H1 (cell line): ENCODE results near the gene AKAP7. TPM values are rescaled to one million over a fixed set of nuclear protein-coding genes. Genes with fewer than 3 reads are reported as not detected.

Experiments used
- BRCA1 ChIP-seq: IDR thresholded peaks from 2 replicates; pipeline ENCODE4 v1.6.1; 2012; ENCODE audit warnings: low read depth, low read length, improper control_type of control experiment
- CREB1 ChIP-seq: IDR thresholded peaks from 2 replicates; pipeline ENCODE4 v1.6.1; 2012; ENCODE audit warnings: inconsistent platforms
- GABPA ChIP-seq: IDR thresholded peaks from 2 replicates; pipeline ENCODE4 v1.6.1; 2011; ENCODE audit warnings: mild to moderate bottlenecking, low read length, moderate library complexity, borderline replicate concordance; ENCODE audit not compliant: insufficient read depth
- JUND ChIP-seq: IDR thresholded peaks from 2 replicates; pipeline ENCODE4 v1.6.1; 2011; ENCODE audit warnings: mild to moderate bottlenecking, improper control_type of control experiment, low read length
- KDM1A ChIP-seq: fragments of 200-600, 300-600 bp; sonication (generic); IDR thresholded peaks from 2 replicates; pipeline ENCODE4 v1.7.1; 2016; ENCODE audit warnings: mild to moderate bottlenecking, low read length, borderline replicate concordance
- POLR2AphosphoS5 ChIP-seq: IDR thresholded peaks from 2 replicates; pipeline ENCODE4 v1.6.1; 2011; ENCODE audit warnings: low read depth, low read length
- TBP ChIP-seq: IDR thresholded peaks from 2 replicates; pipeline ENCODE4 v1.6.1; 2011; ENCODE audit warnings: low read depth, low read length, improper control_type of control experiment
- polyA plus RNA-seq, 7 experiments: library from polyadenylated mRNA; depleted of rRNA in 3 of 7; stranded (reverse) in 5 of 7; unstranded in 2 of 7; fragments of >200 nt in 5 of 7; fragments of 200-250 nt in 2 of 7; gene quantifications; 1 replicate in 5 of 7; 2 replicates in 1 of 7; 4 replicates in 1 of 7; pipeline versions ENCODE4 v1.2.1 to v1.2.3, GENCODE V29; 2011 to 2013; ENCODE audit warnings: missing spikeins in 2 of 7, mixed read lengths in 2 of 7
- total RNA-seq: library from RNA; stranded (reverse); fragmentation: NEBNext Ultra II Directional; extraction: Animal tissue kit (Norgen Biotek cat#: 25700); gene quantifications from 2 replicates; pipeline ENCODE4 v1.2.1, GENCODE V29; 2021
- TF ChIP-seq, protein P1 (sequence below), 3 experiments: IDR thresholded peaks; 1 replicate in 2 of 3; 2 replicates in 1 of 3; pipeline versions ENCODE4 v1.5.1 to v1.6.1; 2011; ENCODE audit warnings: low read length in 3 of 3, mild to moderate bottlenecking in 3 of 3, inconsistent platforms in 2 of 3, low read depth in 1 of 3, moderate library complexity in 1 of 3; ENCODE audit not compliant: insufficient read depth in 1 of 3; ENCODE audit errors: control extremely low read depth in 1 of 3
- TF ChIP-seq, protein P2 (sequence below): fragments of 300-600 bp; sonication (generic); IDR thresholded peaks from 2 replicates; pipeline ENCODE4 v1.7.1; 2012; ENCODE audit warnings: low read length, moderate library complexity, mild to moderate bottlenecking, inconsistent platforms; ENCODE audit not compliant: insufficient replicate concordance

AKAP7 gene
- total and polyA plus RNA-seq, 2 of the 8 experiments (the other 6 are each of a cell fraction or from before 2014, with no cell fraction given) = 4.7 to 16.9 TPM

DNA sequence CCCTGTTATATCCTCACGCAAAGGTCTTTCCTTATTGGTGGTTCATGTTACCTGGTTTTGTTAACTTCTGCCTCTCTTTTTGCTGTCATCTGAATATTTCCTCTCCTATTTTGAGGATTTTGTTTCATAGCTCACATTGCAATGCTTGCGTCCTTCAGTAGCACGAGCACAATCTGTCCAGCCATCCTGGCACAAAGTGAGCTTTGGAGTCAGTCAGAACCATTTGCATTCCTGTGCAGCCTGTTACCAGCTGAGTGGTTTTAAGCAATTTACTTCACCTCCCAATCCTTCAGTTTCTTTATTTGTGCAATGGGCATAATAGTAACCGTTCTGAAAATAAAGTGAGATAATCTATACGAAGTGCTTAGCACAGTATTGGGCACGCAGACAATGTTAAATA lies 42.7 kb downstream of the AKAP7 start (continued):
- TF ChIP-seq, protein P1, sequence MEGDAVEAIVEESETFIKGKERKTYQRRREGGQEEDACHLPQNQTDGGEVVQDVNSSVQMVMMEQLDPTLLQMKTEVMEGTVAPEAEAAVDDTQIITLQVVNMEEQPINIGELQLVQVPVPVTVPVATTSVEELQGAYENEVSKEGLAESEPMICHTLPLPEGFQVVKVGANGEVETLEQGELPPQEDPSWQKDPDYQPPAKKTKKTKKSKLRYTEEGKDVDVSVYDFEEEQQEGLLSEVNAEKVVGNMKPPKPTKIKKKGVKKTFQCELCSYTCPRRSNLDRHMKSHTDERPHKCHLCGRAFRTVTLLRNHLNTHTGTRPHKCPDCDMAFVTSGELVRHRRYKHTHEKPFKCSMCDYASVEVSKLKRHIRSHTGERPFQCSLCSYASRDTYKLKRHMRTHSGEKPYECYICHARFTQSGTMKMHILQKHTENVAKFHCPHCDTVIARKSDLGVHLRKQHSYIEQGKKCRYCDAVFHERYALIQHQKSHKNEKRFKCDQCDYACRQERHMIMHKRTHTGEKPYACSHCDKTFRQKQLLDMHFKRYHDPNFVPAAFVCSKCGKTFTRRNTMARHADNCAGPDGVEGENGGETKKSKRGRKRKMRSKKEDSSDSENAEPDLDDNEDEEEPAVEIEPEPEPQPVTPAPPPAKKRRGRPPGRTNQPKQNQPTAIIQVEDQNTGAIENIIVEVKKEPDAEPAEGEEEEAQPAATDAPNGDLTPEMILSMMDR (IDR thresholded peaks at IDR 0.05; ENCODE audit: control extremely low read depth in 1 of 3, insufficient read depth in 1 of 3, low read depth in 1 of 3, low read length in 3 of 3) = no peak
- no peak for TF ChIP-seq KDM1A
- no peak for TF ChIP-seq JUND
- TF ChIP-seq, protein P2, sequence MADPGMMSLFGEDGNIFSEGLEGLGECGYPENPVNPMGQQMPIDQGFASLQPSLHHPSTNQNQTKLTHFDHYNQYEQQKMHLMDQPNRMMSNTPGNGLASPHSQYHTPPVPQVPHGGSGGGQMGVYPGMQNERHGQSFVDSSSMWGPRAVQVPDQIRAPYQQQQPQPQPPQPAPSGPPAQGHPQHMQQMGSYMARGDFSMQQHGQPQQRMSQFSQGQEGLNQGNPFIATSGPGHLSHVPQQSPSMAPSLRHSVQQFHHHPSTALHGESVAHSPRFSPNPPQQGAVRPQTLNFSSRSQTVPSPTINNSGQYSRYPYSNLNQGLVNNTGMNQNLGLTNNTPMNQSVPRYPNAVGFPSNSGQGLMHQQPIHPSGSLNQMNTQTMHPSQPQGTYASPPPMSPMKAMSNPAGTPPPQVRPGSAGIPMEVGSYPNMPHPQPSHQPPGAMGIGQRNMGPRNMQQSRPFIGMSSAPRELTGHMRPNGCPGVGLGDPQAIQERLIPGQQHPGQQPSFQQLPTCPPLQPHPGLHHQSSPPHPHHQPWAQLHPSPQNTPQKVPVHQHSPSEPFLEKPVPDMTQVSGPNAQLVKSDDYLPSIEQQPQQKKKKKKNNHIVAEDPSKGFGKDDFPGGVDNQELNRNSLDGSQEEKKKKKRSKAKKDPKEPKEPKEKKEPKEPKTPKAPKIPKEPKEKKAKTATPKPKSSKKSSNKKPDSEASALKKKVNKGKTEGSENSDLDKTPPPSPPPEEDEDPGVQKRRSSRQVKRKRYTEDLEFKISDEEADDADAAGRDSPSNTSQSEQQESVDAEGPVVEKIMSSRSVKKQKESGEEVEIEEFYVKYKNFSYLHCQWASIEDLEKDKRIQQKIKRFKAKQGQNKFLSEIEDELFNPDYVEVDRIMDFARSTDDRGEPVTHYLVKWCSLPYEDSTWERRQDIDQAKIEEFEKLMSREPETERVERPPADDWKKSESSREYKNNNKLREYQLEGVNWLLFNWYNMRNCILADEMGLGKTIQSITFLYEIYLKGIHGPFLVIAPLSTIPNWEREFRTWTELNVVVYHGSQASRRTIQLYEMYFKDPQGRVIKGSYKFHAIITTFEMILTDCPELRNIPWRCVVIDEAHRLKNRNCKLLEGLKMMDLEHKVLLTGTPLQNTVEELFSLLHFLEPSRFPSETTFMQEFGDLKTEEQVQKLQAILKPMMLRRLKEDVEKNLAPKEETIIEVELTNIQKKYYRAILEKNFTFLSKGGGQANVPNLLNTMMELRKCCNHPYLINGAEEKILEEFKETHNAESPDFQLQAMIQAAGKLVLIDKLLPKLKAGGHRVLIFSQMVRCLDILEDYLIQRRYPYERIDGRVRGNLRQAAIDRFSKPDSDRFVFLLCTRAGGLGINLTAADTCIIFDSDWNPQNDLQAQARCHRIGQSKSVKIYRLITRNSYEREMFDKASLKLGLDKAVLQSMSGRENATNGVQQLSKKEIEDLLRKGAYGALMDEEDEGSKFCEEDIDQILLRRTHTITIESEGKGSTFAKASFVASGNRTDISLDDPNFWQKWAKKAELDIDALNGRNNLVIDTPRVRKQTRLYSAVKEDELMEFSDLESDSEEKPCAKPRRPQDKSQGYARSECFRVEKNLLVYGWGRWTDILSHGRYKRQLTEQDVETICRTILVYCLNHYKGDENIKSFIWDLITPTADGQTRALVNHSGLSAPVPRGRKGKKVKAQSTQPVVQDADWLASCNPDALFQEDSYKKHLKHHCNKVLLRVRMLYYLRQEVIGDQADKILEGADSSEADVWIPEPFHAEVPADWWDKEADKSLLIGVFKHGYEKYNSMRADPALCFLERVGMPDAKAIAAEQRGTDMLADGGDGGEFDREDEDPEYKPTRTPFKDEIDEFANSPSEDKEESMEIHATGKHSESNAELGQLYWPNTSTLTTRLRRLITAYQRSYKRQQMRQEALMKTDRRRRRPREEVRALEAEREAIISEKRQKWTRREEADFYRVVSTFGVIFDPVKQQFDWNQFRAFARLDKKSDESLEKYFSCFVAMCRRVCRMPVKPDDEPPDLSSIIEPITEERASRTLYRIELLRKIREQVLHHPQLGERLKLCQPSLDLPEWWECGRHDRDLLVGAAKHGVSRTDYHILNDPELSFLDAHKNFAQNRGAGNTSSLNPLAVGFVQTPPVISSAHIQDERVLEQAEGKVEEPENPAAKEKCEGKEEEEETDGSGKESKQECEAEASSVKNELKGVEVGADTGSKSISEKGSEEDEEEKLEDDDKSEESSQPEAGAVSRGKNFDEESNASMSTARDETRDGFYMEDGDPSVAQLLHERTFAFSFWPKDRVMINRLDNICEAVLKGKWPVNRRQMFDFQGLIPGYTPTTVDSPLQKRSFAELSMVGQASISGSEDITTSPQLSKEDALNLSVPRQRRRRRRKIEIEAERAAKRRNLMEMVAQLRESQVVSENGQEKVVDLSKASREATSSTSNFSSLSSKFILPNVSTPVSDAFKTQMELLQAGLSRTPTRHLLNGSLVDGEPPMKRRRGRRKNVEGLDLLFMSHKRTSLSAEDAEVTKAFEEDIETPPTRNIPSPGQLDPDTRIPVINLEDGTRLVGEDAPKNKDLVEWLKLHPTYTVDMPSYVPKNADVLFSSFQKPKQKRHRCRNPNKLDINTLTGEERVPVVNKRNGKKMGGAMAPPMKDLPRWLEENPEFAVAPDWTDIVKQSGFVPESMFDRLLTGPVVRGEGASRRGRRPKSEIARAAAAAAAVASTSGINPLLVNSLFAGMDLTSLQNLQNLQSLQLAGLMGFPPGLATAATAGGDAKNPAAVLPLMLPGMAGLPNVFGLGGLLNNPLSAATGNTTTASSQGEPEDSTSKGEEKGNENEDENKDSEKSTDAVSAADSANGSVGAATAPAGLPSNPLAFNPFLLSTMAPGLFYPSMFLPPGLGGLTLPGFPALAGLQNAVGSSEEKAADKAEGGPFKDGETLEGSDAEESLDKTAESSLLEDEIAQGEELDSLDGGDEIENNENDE = no peak
- no peak for TF ChIP-seq TBP
- no peak for TF ChIP-seq GABPA
- TF ChIP-seq CREB1 = no peak
- no peak for TF ChIP-seq POLR2AphosphoS5
- no peak for TF ChIP-seq BRCA1
- TF ChIP-seq, all 59 proteins: peak for 0
